Small intestine (tissue), 7 donors: ENCODE data around the gene SRRT. TPM values are rescaled to one million over a fixed set of nuclear protein-coding genes. Genes with fewer than 3 reads are reported as not detected.

Experiments
- DNase-seq, 2 donors: peaks; one replicate each; pipeline versions ENCODE4 v3.0.0 to v3.0.0-alpha.2; 2013
- FAIRE-seq: peaks from 2 replicates; lab custom pipeline; 2012; peaks lifted over from hg19 to GRCh38; lab: Jason Lieb, UNC
- H3K27ac ChIP-seq, 3 donors: one replicate each; pipeline ENCODE4 v1.5.1; 2013; ENCODE audit warnings: low read length in 2 of 3, mild to moderate bottlenecking in 2 of 3, control low read depth in 1 of 3, inconsistent platforms in 1 of 3, low read depth in 1 of 3, moderate library complexity in 1 of 3
- H3K27me3 ChIP-seq, 3 donors: one replicate each; pipeline ENCODE4 v1.6.1; 2013; ENCODE audit warnings: low read length in 3 of 3, inconsistent platforms in 1 of 3; ENCODE audit not compliant: control insufficient read depth in 3 of 3, insufficient read depth in 3 of 3
- H3K36me3 ChIP-seq, 3 donors: one replicate each; pipeline ENCODE4 v1.6.1; 2013; ENCODE audit warnings: low read length in 3 of 3, inconsistent platforms in 1 of 3, low read depth in 1 of 3, mild to moderate bottlenecking in 1 of 3, moderate library complexity in 1 of 3; ENCODE audit not compliant: control insufficient read depth in 3 of 3, insufficient read depth in 2 of 3
- H3K4me1 ChIP-seq, 3 donors: one replicate each; pipeline ENCODE4 v1.6.1; 2013; ENCODE audit warnings: low read length in 2 of 3, inconsistent platforms in 1 of 3, low read depth in 1 of 3, mild to moderate bottlenecking in 1 of 3, moderate library complexity in 1 of 3; ENCODE audit not compliant: control insufficient read depth in 3 of 3, insufficient read depth in 2 of 3
- H3K4me3 ChIP-seq, 3 donors: one replicate each; pipeline ENCODE4 v1.5.1; 2013; ENCODE audit warnings: low read length in 3 of 3, control low read depth in 1 of 3, inconsistent platforms in 1 of 3, low read depth in 1 of 3, mild to moderate bottlenecking in 1 of 3, moderate library complexity in 1 of 3
- H3K9me3 ChIP-seq, 2 donors: one replicate each; pipeline ENCODE4 v1.6.1; 2013; ENCODE audit warnings: low read depth in 1 of 2, low read length in 1 of 2; ENCODE audit not compliant: control insufficient read depth in 2 of 2, insufficient read depth in 1 of 2
- WGBS, 3 donors: extraction: QIAGEN DNeasy Blood & Tissue Kit; methylation state at CpG; one replicate each; pipeline ENCODE4 v1.1.7; 2013; 5-methylcytosine and 5-hydroxymethylcytosine counted together
- polyA plus RNA-seq, 4 donors: library from polyadenylated mRNA; stranded (reverse) in 3 of 4; unstranded in 1 of 4; fragments of 200-250 nt in 3 of 4; fragments of 120-200 nt in 1 of 4; gene quantifications; one replicate each; pipeline versions ENCODE4 v1.2.1 to v1.2.3, GENCODE V29; 2013
- donor health status: healthy with polysubstance abuse.
- donor health status: control.
- donor health status: control.
- donor health status: Bipolar disorder and iron deficiency.
- donor health status: healthy.

The SRRT gene
- polyA plus RNA-seq, 4 donors, result 77.1 to 113 (median 90.0) TPM

- Histone ChIP-seq H3K27ac (peak overlapping the region in 2 of 3 donors; percentile 91 to 94), H3K36me3 (peaks cover 0 to 55% (median 0%) of the 10 kb centered on the region in 3 donors), H3K27me3 (no peaks in the 10 kb centered on the region), H3K4me1 (peaks cover 4 to 17% (median 4%) of the 10 kb centered on the region in 3 donors), H3K4me3 (peak overlapping the region; percentile 37 to 92 (median 79)), H3K9me3 (no peaks in the 10 kb centered on the region)
- 32 to 62% (median 56%) methylated on average over 27 of the region's 27 CpGs for WGBS, 3 donors
- DNase-seq (peak in 1 of 2 donors; percentile 80), FAIRE-seq (no peak)
Measured at GRCh38 chr7:100867776-100868485, 7.0 kb upstream of the SRRT start.

DNA sequence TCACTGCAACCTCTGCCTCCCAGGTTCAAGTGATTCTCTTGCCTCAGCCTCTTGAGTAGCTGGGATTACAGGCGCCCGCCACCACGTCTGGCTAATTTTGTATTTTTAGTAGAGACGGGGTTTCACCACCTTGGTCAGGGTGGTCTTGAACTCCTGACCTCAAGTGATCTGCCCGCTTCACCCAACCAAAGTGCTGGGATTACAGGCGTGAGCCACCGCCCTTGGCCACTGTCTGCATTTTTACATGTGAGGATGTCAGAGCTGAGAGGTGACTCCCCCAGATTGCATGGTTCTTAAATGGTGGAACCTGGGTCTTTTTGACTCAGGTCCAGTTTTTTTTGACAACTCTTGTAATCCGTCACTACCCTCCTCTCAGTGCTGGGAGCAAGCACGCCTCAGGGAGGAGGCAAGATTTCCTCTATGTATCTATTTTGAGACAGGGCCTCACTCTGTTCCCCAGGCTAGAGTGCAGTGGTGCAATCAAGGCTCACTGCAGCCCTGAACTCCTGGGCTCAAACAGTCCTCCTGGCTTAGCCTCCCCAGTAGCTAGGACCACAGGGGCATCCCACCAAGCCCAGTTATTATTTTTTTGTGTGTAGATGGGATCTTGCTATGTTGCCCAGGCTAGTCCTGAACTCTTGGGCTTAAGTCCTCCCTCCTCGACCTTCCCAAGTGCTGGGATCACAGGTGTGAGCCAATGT, 1.2 kb upstream of the SRRT start:
- FAIRE-seq, result no peak
- Histone ChIP-seq H3K27ac (peak overlapping the region in 2 of 3 donors; percentile 86 to 99), H3K27me3 (no peaks in the 10 kb centered on the region), H3K9me3 (no peaks in the 10 kb centered on the region), H3K4me3 (peak overlapping the region in 1 of 3 donors; percentile 86), H3K4me1 (peaks cover 3 to 20% (median 14%) of the 10 kb centered on the region in 3 donors), H3K36me3 (peaks cover 0 to 74% (median 2%) of the 10 kb centered on the region in 3 donors)
- WGBS, 3 donors, result 95% methylated on average over 10 of the region's 10 CpGs
- DNase-seq, result no peak

DNA sequence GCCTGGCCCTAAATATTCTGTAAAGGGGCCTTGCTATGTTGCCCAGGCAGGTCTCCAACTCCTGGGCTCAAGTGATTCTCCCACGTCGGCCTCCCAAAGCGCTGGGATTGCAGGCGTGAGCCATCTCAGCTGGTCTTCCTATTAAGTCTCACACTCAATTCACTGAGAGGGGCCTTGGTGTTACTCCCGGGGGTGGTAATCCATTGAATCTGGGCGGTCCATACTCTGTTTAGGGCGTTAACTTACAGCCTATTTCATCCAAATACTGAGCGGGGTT, 665 bp upstream of the SRRT start:
- H3K9me3 ChIP-seq, result no peaks in the 10 kb centered on the region
- peak overlapping the region; percentile 81 to 99 (median 86) for H3K27ac ChIP-seq
- WGBS, 3 donors, result 48 to 61% (median 60%) methylated on average over 8 of the region's 8 CpGs
- DNase-seq (no peak), FAIRE-seq (no peak)
- H3K36me3 ChIP-seq, result peaks cover 0 to 74% (median 2%) of the 10 kb centered on the region in 3 donors
- H3K4me1 ChIP-seq, result peaks cover 3 to 16% (median 14%) of the 10 kb centered on the region in 3 donors
- peak overlapping the region in 2 of 3 donors; percentile 86 to 98 for H3K4me3 ChIP-seq
- H3K27me3 ChIP-seq, result no peaks in the 10 kb centered on the region

DNA sequence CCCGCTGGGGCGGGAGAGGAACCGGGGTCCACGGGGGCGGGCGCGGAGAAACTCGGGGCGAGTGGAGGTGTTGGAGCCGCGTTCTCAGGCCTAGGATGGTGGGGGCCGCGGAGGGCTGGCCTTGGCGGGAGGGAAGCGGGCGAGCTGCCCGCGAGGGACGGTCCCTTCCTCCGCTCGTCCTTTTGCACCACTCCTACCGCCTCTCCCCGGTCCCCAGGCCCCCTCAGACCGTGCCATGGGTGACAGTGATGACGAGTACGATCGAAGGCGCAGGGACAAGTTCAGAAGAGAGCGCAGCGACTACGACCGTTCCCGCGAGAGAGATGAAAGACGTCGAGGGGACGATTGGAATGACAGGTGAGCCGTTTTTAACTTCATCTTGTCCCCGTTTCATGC, 451 bp downstream of the SRRT start:
- H3K36me3 ChIP-seq, result peaks cover 0 to 78% (median 2%) of the 10 kb centered on the region in 3 donors
- H3K4me1 ChIP-seq, result peaks cover 3 to 16% (median 14%) of the 10 kb centered on the region in 3 donors
- DNase-seq, result peak; percentile 33 to 65
- peak overlapping the region; percentile 86 to 98 (median 93) for H3K4me3 ChIP-seq
- 0 to 1% (median 0%) methylated on average over 32 to 39 of the region's 39 CpGs for WGBS, 3 donors
- H3K27me3 ChIP-seq, result no peaks in the 10 kb centered on the region
- H3K27ac ChIP-seq, result peak overlapping the region; percentile 58 to 93 (median 86)
- no peaks in the 10 kb centered on the region for H3K9me3 ChIP-seq
- FAIRE-seq, result no peak

GRCh38 chr7:100878013-100878412, 3.1 kb downstream of the SRRT start:
- no peak overlapping the region for H3K4me3 ChIP-seq

GRCh38 chr7:100878685-100879084, 3.8 kb downstream of the SRRT start:
- Histone ChIP-seq H3K36me3 (peaks cover 18 to 80% (median 22%) of the 10 kb centered on the region in 3 donors), H3K4me1 (peaks cover 3 to 16% (median 14%) of the 10 kb centered on the region in 3 donors), H3K27me3 (no peaks in the 10 kb centered on the region), H3K27ac (no peak overlapping the region), H3K9me3 (no peaks in the 10 kb centered on the region), H3K4me3 (no peak overlapping the region)
- FAIRE-seq, result no peak
- no peak for DNase-seq
- 64 to 81% (median 78%) methylated on average over 6 of the region's 6 CpGs for WGBS, 3 donors

More at GRCh38 chr7:100878013-100878412, 3.1 kb downstream of the SRRT start:
- no peak overlapping the region for H3K27ac ChIP-seq
- FAIRE-seq (no peak), DNase-seq (no peak)
- WGBS, 3 donors, result 82 to 87% (median 82%) methylated on average over 7 of the region's 7 CpGs
- peaks cover 15 to 78% (median 15%) of the 10 kb centered on the region in 3 donors for H3K36me3 ChIP-seq
- no peaks in the 10 kb centered on the region for H3K9me3 ChIP-seq
- H3K27me3 ChIP-seq, result no peaks in the 10 kb centered on the region
- peaks cover 3 to 16% (median 14%) of the 10 kb centered on the region in 3 donors for H3K4me1 ChIP-seq

GRCh38 chr7:100879685-100880261, 4.9 kb downstream of the SRRT start:
- no peak for FAIRE-seq
- WGBS, 3 donors, result 88 to 91% (median 89%) methylated on average over 11 of the region's 11 CpGs
- Histone ChIP-seq H3K9me3 (no peaks in the 10 kb centered on the region), H3K36me3 (peaks cover 23 to 83% (median 28%) of the 10 kb centered on the region in 3 donors), H3K27me3 (no peaks in the 10 kb centered on the region), H3K27ac (no peak overlapping the region), H3K4me3 (no peak overlapping the region), H3K4me1 (peaks cover 3 to 14% (median 7%) of the 10 kb centered on the region in 3 donors)
- no peak for DNase-seq

DNA sequence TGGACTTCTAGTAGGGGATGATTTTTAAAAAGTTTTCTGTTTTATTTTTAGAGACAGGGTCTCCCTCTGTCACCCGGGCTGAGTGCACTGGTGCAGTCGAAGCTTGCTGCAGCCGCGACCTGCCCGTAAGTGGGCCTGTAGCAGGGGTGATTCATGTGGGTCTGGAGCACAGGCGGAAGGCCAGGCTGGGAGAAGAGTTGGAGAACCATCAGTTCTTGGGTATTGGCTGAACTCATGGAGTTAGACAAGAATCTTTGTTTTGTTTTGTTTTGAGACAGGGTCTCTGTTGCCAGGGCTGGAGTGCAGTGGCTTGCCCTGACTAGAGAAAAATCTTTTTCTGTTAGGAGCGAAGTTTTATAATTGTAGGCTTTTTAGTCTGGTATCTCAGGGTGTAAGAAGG, 5.7 kb downstream of the SRRT start:
- WGBS, 3 donors, result 87 to 95% (median 90%) methylated on average over 7 of the region's 7 CpGs
- no peak overlapping the region for H3K4me3 ChIP-seq
- DNase-seq, result no peak
- peaks cover 3 to 14% (median 13%) of the 10 kb centered on the region in 3 donors for H3K4me1 ChIP-seq
- no peak for FAIRE-seq
- H3K27me3 ChIP-seq, result no peaks in the 10 kb centered on the region
- no peak overlapping the region for H3K27ac ChIP-seq
- peaks cover 30 to 91% (median 34%) of the 10 kb centered on the region in 3 donors for H3K36me3 ChIP-seq
- no peaks in the 10 kb centered on the region for H3K9me3 ChIP-seq
